ENCODE results near the gene KLHL36. TPM values are rescaled to one million over a fixed set of nuclear protein-coding genes. Genes with fewer than 3 reads are reported as not detected.

The KLHL36 gene
- total RNA-seq, 4 donors from 2014 or later = 38.2 to 70.7 (median 52.5) TPM

GRCh38 chr16:84700446-84701300, 52.4 kb downstream of the KLHL36 start:
- DNase-seq = no peak
- Histone ChIP-seq H3K27me3 (no peaks in the 10 kb centered on the region), H3K4me1 (peaks cover 0 to 8% of the 10 kb centered on the region in 2 donors), H3K27ac (peak overlapping the region; percentile 87 to 91), H3K36me3 (no peaks in the 10 kb centered on the region), H3K9me3 (no peaks in the 10 kb centered on the region), H3K4me3 (peak overlapping the region; percentile 50 to 89)
- TF ChIP-seq POLR2A (IDR thresholded peaks at IDR 0.05) (no peak), CTCF (IDR thresholded peaks at IDR 0.05) (no peak)
- intact Hi-C loops (cut with DNase I; ENCODE audit: low total_unique reads) = no loop called here

DNA sequence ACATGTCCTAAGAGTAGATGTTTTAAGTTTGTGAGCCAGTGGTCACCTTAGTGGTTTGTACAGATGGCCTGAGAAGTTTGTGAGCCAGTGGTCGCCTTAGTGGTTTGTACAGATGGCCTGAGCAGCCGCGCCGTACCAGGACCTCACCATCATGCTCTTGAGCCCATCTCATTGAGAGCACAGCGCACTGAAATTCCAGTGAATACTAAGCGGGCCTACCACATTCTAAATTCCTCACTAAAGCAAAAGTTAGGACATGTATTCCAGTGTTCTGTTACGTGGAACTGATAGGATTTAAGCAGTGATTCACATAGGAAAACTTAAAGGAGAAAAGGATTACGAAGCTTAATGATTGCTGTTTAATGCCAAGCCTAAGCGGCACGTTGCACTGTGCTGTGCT, 55.4 kb downstream of the KLHL36 start:
- Histone ChIP-seq H3K36me3 (no peaks in the 10 kb centered on the region), H3K4me1 (peaks cover 0 to 8% of the 10 kb centered on the region in 2 donors), H3K9me3 (no peaks in the 10 kb centered on the region), H3K27ac (no peak overlapping the region), H3K27me3 (no peaks in the 10 kb centered on the region), H3K4me3 (no peak overlapping the region)
- intact Hi-C loops (cut with DNase I; ENCODE audit: low total_unique reads) = no loop called here
- TF ChIP-seq POLR2A (IDR thresholded peaks at IDR 0.05) (no peak), CTCF (IDR thresholded peaks at IDR 0.05) (no peak)
- DNase-seq = no peak

DNA sequence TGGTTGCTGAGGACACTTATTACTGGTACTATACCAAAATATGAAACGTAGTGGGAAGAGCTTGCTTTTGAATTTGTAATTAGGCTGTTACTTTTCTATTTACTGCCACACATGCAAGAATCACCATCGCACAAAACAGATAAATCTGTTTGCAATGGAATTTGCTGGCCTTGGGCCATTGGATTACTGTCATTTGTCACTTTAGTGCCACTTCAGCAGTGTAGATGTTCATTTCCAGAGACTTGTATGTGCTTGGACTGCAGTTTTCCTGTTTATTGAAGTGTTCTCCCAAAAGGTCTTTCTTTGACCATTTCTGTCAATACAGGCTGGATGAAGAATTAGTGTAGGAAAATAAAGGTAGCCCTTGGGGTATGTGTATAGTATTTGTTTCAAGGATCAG, 55.9 kb downstream of the KLHL36 start:
- TF ChIP-seq CTCF (IDR thresholded peaks at IDR 0.05) (no peak), POLR2A (IDR thresholded peaks at IDR 0.05) (no peak)
- DNase-seq = no peak
- H3K27ac ChIP-seq = no peak overlapping the region
- H3K4me3 ChIP-seq = no peak overlapping the region
- intact Hi-C loops (cut with DNase I; ENCODE audit: low total_unique reads) = no loop called here
- peaks cover 0 to 7% of the 10 kb centered on the region in 2 donors for H3K4me1 ChIP-seq
- H3K27me3 ChIP-seq = no peaks in the 10 kb centered on the region
- H3K36me3 ChIP-seq = no peaks in the 10 kb centered on the region
- H3K9me3 ChIP-seq = no peaks in the 10 kb centered on the region

GRCh38 chr16:84706856-84707255, 58.5 kb downstream of the KLHL36 start:
- Histone ChIP-seq H3K27me3 (no peaks in the 10 kb centered on the region), H3K4me1 (no peaks in the 10 kb centered on the region), H3K9me3 (no peaks in the 10 kb centered on the region), H3K4me3 (no peak overlapping the region), H3K27ac (no peak overlapping the region), H3K36me3 (no peaks in the 10 kb centered on the region)
- DNase-seq = no peak
- no peak for TF ChIP-seq CTCF (IDR thresholded peaks at IDR 0.05)
- TF ChIP-seq POLR2A (IDR thresholded peaks at IDR 0.05) = no peak
- intact Hi-C loops (cut with DNase I; ENCODE audit: low total_unique reads) = no loop called here

DNA sequence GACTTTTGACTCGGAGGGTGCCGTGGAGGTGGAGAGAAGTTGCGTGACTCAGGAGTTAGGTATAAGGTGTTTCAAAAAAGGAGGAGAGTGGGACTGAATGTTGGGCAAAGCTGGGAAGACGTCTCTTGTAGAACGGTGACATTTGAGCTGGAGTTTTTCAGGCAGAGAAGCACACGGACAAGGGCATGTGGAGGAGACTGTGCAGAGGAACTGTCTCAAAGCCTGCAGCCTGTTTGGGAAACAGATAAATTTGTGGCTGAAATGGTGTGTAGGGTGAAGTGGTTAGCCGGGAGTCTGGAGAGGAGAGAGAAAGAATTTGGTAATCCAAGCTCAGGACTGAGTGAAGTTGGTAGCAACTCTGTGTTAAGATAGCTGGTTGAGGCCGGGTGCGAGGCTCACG, 61.3 kb downstream of the KLHL36 start:
- DNase-seq = no peak
- TF ChIP-seq CTCF (IDR thresholded peaks at IDR 0.05) (no peak), POLR2A (IDR thresholded peaks at IDR 0.05) (no peak)
- H3K27ac ChIP-seq = no peak overlapping the region
- H3K27me3 ChIP-seq = no peaks in the 10 kb centered on the region
- intact Hi-C loops (cut with DNase I; ENCODE audit: low total_unique reads) = no loop called here
- no peak overlapping the region for H3K4me3 ChIP-seq
- H3K4me1 ChIP-seq = no peaks in the 10 kb centered on the region
- H3K36me3 ChIP-seq = no peaks in the 10 kb centered on the region
- H3K9me3 ChIP-seq = no peaks in the 10 kb centered on the region

Data from uterus (tissue), 4 donors.